IMR-90 (cell line): ENCODE data around the gene IL21R. TPM values are rescaled to one million over a fixed set of nuclear protein-coding genes. Genes with fewer than 3 reads are reported as not detected.

Experiments
- ATAC-seq: fragments of 200-7000 bp; cut with Tn5 transposase; 2 replicates; pipeline ENCODE4 v1.9.1; 2020; ENCODE audit warnings: low read depth, mild to moderate bottlenecking, moderate library complexity
- BruUV-seq: library from RNA; stranded (reverse); fragments of 400-500 nt; replicated peaks from 2 replicates; lab custom pipeline; 2021; lab: Mats Ljungman, UMichigan
- CTCF ChIA-PET: fragments of 300-600 bp; formaldehyde crosslinking; extraction: SDS; loops from one replicate; lab custom pipeline; 2021; ENCODE audit warnings: antibody characterized with exemption; lab: Yijun Ruan, JAX
- POLR2A ChIA-PET: fragments of 300-600 bp; sonication (Branson Sonifier 250); formaldehyde crosslinking; loops from one replicate; lab custom pipeline; 2022; ENCODE audit warnings: antibody characterized with exemption; ENCODE audit not compliant: unreplicated experiment; lab: Charles Lee
- DNase-seq: peaks from one replicate; pipeline ENCODE4 v3.0.0; 2013
- H2AFZ ChIP-seq: replicated peaks from 2 replicates; pipeline ENCODE3; 2013; ENCODE audit warnings: low read length, mild to moderate bottlenecking; ENCODE audit not compliant: poor library complexity
- H2AK5ac ChIP-seq: 2 replicates; pipeline ENCODE4 v1.6.1; 2013; ENCODE audit warnings: low read depth, low read length, inconsistent platforms
- H2AK9ac ChIP-seq: replicated peaks from 2 replicates; pipeline ENCODE3; 2013; ENCODE audit warnings: mild to moderate bottlenecking, low read depth, low read length, moderate library complexity; ENCODE audit not compliant: poor library complexity
- H2BK120ac ChIP-seq: 2 replicates; pipeline ENCODE4 v1.6.1; 2013; ENCODE audit warnings: low read depth, low read length, inconsistent platforms
- H2BK15ac ChIP-seq: 3 replicates; pipeline ENCODE4 v1.6.1; 2013; ENCODE audit warnings: low read depth, low read length, inconsistent platforms
- H2BK20ac ChIP-seq: 2 replicates; pipeline ENCODE4 v1.6.1; 2013; ENCODE audit warnings: low read depth, mild to moderate bottlenecking, inconsistent platforms, low read length, moderate library complexity
- H2BK5ac ChIP-seq: 2 replicates; pipeline ENCODE4 v1.6.1; 2013; ENCODE audit warnings: mild to moderate bottlenecking, low read depth, low read length, inconsistent platforms; ENCODE audit not compliant: poor library complexity, severe bottlenecking
- H3K14ac ChIP-seq: replicated peaks from 2 replicates; pipeline ENCODE4 v1.6.1; 2013; ENCODE audit warnings: low read depth, low read length, inconsistent platforms
- H3K18ac ChIP-seq: 2 replicates; pipeline ENCODE4 v1.6.1; 2013; ENCODE audit warnings: low read depth, low read length, control low read depth
- H3K23ac ChIP-seq: 2 replicates; pipeline ENCODE4 v1.6.1; 2013; ENCODE audit warnings: low read depth, low read length, inconsistent platforms
- H3K27ac ChIP-seq: 2 replicates; pipeline ENCODE4 v1.5.1; 2013; ENCODE audit warnings: mild to moderate bottlenecking, control low read depth, low read length; ENCODE audit not compliant: insufficient read depth
- H3K27me3 ChIP-seq: 2 replicates; pipeline ENCODE4 v1.6.1; 2013; ENCODE audit warnings: low read length; ENCODE audit not compliant: control insufficient read depth, insufficient read depth
- H3K36me3 ChIP-seq: 2 replicates; pipeline ENCODE4 v1.6.1; 2013; ENCODE audit warnings: low read length, mixed read lengths; ENCODE audit not compliant: control insufficient read depth, insufficient read depth
- H3K4ac ChIP-seq: 2 replicates; pipeline ENCODE4 v1.6.1; 2013; ENCODE audit warnings: low read depth, low read length, inconsistent platforms
- H3K4me1 ChIP-seq: 2 replicates; pipeline ENCODE4 v1.6.1; 2013; ENCODE audit warnings: low read length, mixed read lengths; ENCODE audit not compliant: control insufficient read depth, insufficient read depth
- H3K4me2 ChIP-seq: 2 replicates; pipeline ENCODE4 v1.6.1; 2013; ENCODE audit warnings: low read depth, mild to moderate bottlenecking, control low read depth, low read length, moderate library complexity
- H3K4me3 ChIP-seq: 2 replicates; pipeline ENCODE4 v1.5.1; 2013; ENCODE audit warnings: low read depth, mild to moderate bottlenecking, control low read depth, low read length, moderate library complexity; ENCODE audit not compliant: insufficient read depth
- H3K56ac ChIP-seq: 2 replicates; pipeline ENCODE4 v1.6.1; 2013; ENCODE audit warnings: low read length, inconsistent platforms; ENCODE audit not compliant: insufficient read depth; ENCODE audit errors: extremely low read depth
- H3K79me1 ChIP-seq, 2 experiments: 2 replicates each; pipeline ENCODE4 v1.6.1; 2013; ENCODE audit warnings: low read length in 2 of 2, inconsistent platforms in 1 of 2, low read depth in 1 of 2
- H3K9ac ChIP-seq: 2 replicates; pipeline ENCODE4 v1.6.1; 2013; ENCODE audit warnings: low read depth, low read length, control low read depth
- H3K9me1 ChIP-seq: 2 replicates; pipeline ENCODE4 v1.6.1; 2013; ENCODE audit warnings: low read length, inconsistent platforms; ENCODE audit not compliant: insufficient read depth
- H3K9me3 ChIP-seq: 2 replicates; pipeline ENCODE4 v1.6.1; 2013; ENCODE audit warnings: low read length; ENCODE audit not compliant: control insufficient read depth, insufficient read depth
- H4K20me1 ChIP-seq: 2 replicates; pipeline ENCODE4 v1.6.1; 2013; ENCODE audit warnings: low read length, inconsistent platforms; ENCODE audit not compliant: insufficient read depth
- H4K5ac ChIP-seq: 2 replicates; pipeline ENCODE4 v1.6.1; 2013; ENCODE audit warnings: mild to moderate bottlenecking, low read depth, low read length, control low read depth
- H4K8ac ChIP-seq, 2 experiments: 2 replicates each; pipeline ENCODE4 v1.6.1; 2013; ENCODE audit warnings: low read depth in 2 of 2, low read length in 2 of 2, control low read depth in 1 of 2, inconsistent platforms in 1 of 2
- H4K91ac ChIP-seq: 2 replicates; pipeline ENCODE4 v1.6.1; 2013; ENCODE audit warnings: low read depth, low read length, inconsistent platforms; ENCODE audit not compliant: insufficient read depth
- BHLHE40 ChIP-seq: fragments of 150-350 bp; IDR thresholded peaks from 2 replicates; pipeline ENCODE4 v1.6.1; 2016; ENCODE audit warnings: mild to moderate bottlenecking, low read depth, low read length
- CTCF ChIP-seq: conservative IDR thresholded peaks from 2 replicates; pipeline ENCODE4 v1.5.1; 2012; ENCODE audit warnings: mild to moderate bottlenecking, low read depth, low read length, improper control_type of control experiment
- MAFK ChIP-seq: IDR thresholded peaks from 2 replicates; pipeline ENCODE4 v1.6.1; 2012; ENCODE audit warnings: low read depth, low read length, improper control_type of control experiment
- MAZ ChIP-seq: IDR thresholded peaks from 2 replicates; pipeline ENCODE4 v1.6.1; 2012; ENCODE audit warnings: low read depth, mild to moderate bottlenecking, low read length, improper control_type of control experiment, moderate library complexity, borderline replicate concordance
- MXI1 ChIP-seq: IDR thresholded peaks from 2 replicates; pipeline ENCODE4 v1.6.1; 2012; ENCODE audit warnings: low read depth, mild to moderate bottlenecking, low read length, moderate library complexity, borderline replicate concordance
- NFE2L2 ChIP-seq: fragments of 150-350 bp; IDR thresholded peaks from 2 replicates; pipeline ENCODE4 v1.6.1; 2016; ENCODE audit warnings: low read depth, mild to moderate bottlenecking, low read length
- POLR2A ChIP-seq: IDR thresholded peaks from 2 replicates; pipeline ENCODE4 v1.6.1; 2012; ENCODE audit warnings: mild to moderate bottlenecking, low read depth, low read length
- RAD21 ChIP-seq: IDR thresholded peaks from 2 replicates; pipeline ENCODE4 v1.6.1; 2012; ENCODE audit warnings: low read length, improper control_type of control experiment
- RCOR1 ChIP-seq: IDR thresholded peaks from 2 replicates; pipeline ENCODE4 v1.6.1; 2012; ENCODE audit warnings: mild to moderate bottlenecking, low read length, improper control_type of control experiment; ENCODE audit not compliant: insufficient replicate concordance
- SMC3 ChIP-seq: fragments of 150-350 bp; IDR thresholded peaks from 2 replicates; pipeline ENCODE4 v1.6.1; 2016; ENCODE audit warnings: low read depth, mild to moderate bottlenecking, antibody characterized with exemption, low read length, moderate library complexity
- WGBS, 2 experiments: methylation state at CpG; one replicate each; pipeline versions ENCODE4 v1.1.5 to v1.1.7; 2013; ENCODE audit warnings: missing lambda C conversion rate in 2 of 2; ENCODE audit not compliant: insufficient read length in 1 of 2; ENCODE audit errors: extremely low coverage in 2 of 2; 5-methylcytosine and 5-hydroxymethylcytosine counted together
- dilution Hi-C: fragments of 300-500 bp; cut with HindIII; formaldehyde crosslinking; loops from one replicate; pipeline ENCODE4 v1.14.3; 2018; ENCODE audit warnings: low sequenced_read_pairs; ENCODE audit not compliant: unreplicated experiment
- in situ Hi-C: fragments of 300-500 bp; cut with MboI; formaldehyde crosslinking; loops from 3 replicates; pipeline ENCODE4 v1.14.3; 2019; ENCODE audit warnings: low sequenced_read_pairs, inconsistent platforms, mixed read lengths
- intact Hi-C: fragments of 100-400 bp; cut with micrococcal nuclease; formaldehyde crosslinking; loops from 2 replicates; pipeline ENCODE4 v1.10.0; 2022
- polyA plus RNA-seq, 3 experiments: library from polyadenylated mRNA; depleted of rRNA; stranded (reverse); fragments of >200 nt; gene quantifications; 2 replicates each; pipeline ENCODE4 v1.2.3, GENCODE V29; 2012; ENCODE audit warnings: low replicate concordance in 1 of 3
- total RNA-seq: library from RNA; depleted of rRNA; stranded (reverse); fragments of >200 nt; gene quantifications from 2 replicates; pipeline ENCODE4 v1.2.3, GENCODE V29; 2012

IL21R gene
- total and polyA plus RNA-seq, 2 of the 4 experiments (the other 2 are of a cell fraction): 0.72 to 0.97 TPM

- no peak overlapping the region for H4K91ac ChIP-seq
- no peak overlapping the region for H4K8ac ChIP-seq
- in situ Hi-C loops (loop anchor here (10.0 to 25.0 kb wide), 2 partner anchors 303 to 1621 kb away; no protein-coding TSS in a partner anchor), intact Hi-C loops (no loop called here), dilution Hi-C loops (no loop called here)
- H3K18ac ChIP-seq: no peak overlapping the region
- no peak overlapping the region for H2BK15ac ChIP-seq
- no TSS peak for BruUV-seq
- DNase-seq (no peak), ATAC-seq (no peak)
- no peaks in the 10 kb centered on the region for H3K27me3 ChIP-seq
- no peaks in the 10 kb centered on the region; the same call in 1 of the 2 replicates for H3K9me1 ChIP-seq
- CTCF ChIA-PET: no interaction called here
- POLR2A ChIA-PET: no interaction called here
- no peak overlapping the region for H3K14ac ChIP-seq
- no peak overlapping the region for H3K4ac ChIP-seq
- no peak overlapping the region for H2BK120ac ChIP-seq
- TF ChIP-seq BHLHE40: no peak
- TF ChIP-seq RCOR1: no peak
- no peak for TF ChIP-seq CTCF
- TF ChIP-seq MAFK: no peak
- TF ChIP-seq MAZ: no peak
- TF ChIP-seq NFE2L2: no peak
- no peak for TF ChIP-seq POLR2A
- TF ChIP-seq SMC3: no peak
- no peak for TF ChIP-seq RAD21
- no peak for TF ChIP-seq MXI1
- H3K4me2 ChIP-seq: no peak overlapping the region
- H3K9me3 ChIP-seq: no peaks in the 10 kb centered on the region
- H2AK9ac ChIP-seq: no peak overlapping the region
- H3K23ac ChIP-seq: no peak overlapping the region
- no peak overlapping the region for H3K9ac ChIP-seq
- H2BK5ac ChIP-seq: no peak overlapping the region
- no peak overlapping the region for H3K56ac ChIP-seq
- no CpG with 5 or more reads among the region's 5 CpGs for WGBS, 2 experiments
- peaks cover 4% of the 10 kb centered on the region for H3K4me1 ChIP-seq
- no peak overlapping the region for H4K5ac ChIP-seq
- no peak overlapping the region for H3K4me3 ChIP-seq
- no peak overlapping the region for H2BK20ac ChIP-seq
- peaks cover 39% of the 10 kb centered on the region for H3K36me3 ChIP-seq
- H3K27ac ChIP-seq: no peak overlapping the region
- H2AK5ac ChIP-seq: no peak overlapping the region
- H4K20me1 ChIP-seq: no peaks in the 10 kb centered on the region
- no peak overlapping the region for H2AFZ ChIP-seq
- no peaks in the 10 kb centered on the region for H3K79me1 ChIP-seq
These were observed 56.3 kb downstream of the IL21R start for GRCh38 chr16:27458258-27458657.
